GM12801 (cell line): Measurements from ENCODE around the gene SDF4.

Experiments used
- TF ChIP-seq, protein P1 (sequence below): IDR thresholded peaks from one replicate; pipeline ENCODE4 v1.5.1; 2011; ENCODE audit warnings: control low read depth; ENCODE audit not compliant: insufficient read length; ENCODE audit errors: extremely low read depth

SDF4 gene

DNA sequence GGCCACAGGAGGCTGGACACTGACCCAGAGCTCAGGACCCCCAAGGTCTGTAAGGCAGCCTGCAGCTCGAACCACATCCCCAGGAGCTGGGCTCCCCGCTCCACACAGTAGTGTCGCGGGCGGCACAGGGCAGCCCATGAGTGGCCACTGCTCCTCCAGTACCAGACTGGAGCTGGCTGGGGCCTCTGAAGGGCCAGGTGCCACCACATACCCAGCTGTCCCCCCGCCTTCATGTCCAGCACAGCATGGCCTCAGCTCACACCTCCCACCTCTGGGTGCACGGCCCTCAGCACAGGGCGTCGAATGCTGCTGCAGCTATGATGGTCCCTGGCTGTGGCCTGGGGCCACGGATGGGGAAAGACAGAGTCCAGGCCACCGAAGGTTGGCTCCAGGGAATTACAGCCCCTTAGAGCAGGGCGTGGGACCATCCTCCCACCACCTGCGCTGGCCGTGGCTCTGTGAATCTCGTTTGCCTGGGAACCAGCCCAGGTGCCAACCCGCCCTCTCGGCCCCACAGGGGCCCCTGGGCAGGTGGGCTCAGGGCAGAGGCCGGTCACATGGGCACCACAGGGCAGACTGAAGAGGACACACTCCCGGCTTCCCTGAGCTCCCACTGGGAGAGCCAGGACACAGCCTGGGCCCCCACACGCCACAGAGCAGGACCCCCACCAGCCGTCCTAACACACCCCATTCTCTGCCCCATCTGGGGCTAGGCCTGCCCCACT is 15.8 kb downstream of the SDF4 start:
- TF ChIP-seq, protein P1, sequence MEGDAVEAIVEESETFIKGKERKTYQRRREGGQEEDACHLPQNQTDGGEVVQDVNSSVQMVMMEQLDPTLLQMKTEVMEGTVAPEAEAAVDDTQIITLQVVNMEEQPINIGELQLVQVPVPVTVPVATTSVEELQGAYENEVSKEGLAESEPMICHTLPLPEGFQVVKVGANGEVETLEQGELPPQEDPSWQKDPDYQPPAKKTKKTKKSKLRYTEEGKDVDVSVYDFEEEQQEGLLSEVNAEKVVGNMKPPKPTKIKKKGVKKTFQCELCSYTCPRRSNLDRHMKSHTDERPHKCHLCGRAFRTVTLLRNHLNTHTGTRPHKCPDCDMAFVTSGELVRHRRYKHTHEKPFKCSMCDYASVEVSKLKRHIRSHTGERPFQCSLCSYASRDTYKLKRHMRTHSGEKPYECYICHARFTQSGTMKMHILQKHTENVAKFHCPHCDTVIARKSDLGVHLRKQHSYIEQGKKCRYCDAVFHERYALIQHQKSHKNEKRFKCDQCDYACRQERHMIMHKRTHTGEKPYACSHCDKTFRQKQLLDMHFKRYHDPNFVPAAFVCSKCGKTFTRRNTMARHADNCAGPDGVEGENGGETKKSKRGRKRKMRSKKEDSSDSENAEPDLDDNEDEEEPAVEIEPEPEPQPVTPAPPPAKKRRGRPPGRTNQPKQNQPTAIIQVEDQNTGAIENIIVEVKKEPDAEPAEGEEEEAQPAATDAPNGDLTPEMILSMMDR, result no peak

DNA sequence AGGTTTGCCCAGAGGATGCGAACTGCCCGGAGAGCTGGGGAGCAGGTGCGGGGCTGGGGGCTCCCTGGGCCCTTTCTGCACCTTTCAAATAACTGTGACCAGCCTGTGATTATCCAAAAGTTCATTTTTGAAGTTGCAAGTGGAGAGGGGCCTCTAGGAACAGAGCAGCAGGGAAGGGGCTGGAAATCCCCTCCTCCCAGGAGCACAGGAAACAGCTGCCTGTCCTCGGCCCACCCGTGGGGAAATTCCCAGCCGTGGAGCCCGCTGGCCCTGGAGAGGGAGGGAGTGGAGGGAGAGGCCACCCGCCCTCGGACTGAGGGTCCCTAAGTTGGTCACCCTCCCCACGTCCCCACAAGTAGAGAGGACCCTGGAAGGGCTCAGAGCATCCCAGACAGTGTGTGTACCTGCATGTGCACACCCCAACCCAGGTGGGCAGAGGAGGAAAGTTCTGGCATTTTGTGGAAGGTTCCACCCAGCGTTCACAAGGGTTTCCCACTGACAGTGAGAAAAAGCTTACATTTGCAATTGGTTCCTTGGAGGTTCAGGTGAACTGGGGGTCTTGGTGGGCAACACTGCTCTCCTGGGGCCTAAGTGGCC is 16.6 kb downstream of the SDF4 start:
- TF ChIP-seq, protein P1, result no peak

DNA sequence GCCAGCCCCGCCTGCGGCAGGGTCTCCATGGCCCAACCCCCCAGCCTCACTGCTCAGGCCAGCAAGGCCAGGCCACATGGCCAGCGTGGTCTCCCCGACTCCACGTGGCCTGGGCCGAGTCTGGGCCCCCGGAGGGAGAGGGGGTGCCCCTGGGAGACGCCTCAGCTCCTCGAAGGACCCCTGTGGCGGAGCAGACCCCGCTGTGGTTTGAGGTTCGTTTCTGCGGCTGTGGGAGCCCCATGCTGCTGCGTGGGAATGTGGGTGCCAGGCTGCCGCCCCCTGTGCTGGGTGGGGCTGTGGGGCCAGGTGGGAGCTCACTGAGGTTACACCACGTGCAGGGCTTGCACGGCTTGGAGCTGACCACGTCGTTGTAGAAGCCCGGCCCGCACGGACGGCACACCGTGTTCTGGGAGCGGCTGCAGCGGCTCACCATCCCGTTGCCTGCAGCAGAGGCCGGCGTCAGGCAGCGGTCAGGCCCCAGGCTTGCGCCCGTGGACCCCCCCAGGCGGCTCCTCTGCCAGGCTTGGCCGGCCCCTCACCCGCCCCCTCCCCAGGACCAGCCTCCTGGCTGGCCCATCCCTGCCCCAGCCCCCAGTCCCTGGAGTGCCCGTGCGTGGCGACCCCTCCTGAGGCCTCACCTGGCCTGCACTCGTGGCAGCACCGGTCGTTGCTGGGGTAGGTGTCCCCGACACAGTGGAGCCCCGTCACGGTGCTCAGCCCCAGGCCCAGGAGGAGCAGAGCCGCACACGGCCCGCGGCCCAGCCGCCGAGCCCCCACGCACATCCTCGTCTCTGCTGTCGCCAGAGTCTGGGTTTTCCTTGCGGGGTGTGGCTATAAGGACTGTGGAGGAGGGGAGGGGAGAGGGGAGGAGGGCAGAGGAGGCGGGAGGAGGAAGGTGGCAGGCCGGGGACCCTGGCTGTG is 18.2 kb downstream of the SDF4 start, which contains the start of gene TNFRSF4:
Gene TNFRSF4, minus strand, starts transcription at position 809 of the 921 bp plus-strand sequence. Its CDS starts 26 bp downstream, at position 783.
- TF ChIP-seq, protein P1, result no peak

DNA sequence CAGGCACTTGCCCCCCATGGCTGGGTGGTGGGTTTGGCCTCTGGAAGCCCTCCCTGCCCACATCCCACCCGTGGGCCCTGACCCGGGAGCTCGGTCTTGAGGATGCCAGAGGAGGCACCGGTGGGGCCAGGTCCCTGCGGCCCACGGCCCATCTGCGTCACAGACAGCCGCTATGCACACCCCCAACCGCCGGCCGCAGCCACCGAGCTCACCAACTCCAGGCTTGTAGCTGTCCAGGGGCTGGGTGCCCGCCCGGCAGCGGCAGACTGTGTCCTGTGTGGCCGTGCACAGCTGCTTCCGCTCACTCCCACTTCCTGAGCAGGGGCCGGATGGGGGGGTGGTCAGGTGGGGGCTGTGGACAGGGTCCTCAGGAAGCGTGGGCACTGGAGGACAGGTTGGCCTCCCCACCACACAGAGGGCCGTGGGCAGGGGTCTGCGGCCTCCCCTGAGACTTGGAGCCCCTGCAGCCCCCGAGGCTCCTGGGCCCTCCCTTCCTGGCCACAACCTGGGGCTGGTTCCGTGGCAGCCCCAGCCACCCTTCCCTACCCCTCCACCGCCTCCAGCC is 18.9 kb downstream of the SDF4 start:
- TF ChIP-seq, protein P1, result no peak

DNA sequence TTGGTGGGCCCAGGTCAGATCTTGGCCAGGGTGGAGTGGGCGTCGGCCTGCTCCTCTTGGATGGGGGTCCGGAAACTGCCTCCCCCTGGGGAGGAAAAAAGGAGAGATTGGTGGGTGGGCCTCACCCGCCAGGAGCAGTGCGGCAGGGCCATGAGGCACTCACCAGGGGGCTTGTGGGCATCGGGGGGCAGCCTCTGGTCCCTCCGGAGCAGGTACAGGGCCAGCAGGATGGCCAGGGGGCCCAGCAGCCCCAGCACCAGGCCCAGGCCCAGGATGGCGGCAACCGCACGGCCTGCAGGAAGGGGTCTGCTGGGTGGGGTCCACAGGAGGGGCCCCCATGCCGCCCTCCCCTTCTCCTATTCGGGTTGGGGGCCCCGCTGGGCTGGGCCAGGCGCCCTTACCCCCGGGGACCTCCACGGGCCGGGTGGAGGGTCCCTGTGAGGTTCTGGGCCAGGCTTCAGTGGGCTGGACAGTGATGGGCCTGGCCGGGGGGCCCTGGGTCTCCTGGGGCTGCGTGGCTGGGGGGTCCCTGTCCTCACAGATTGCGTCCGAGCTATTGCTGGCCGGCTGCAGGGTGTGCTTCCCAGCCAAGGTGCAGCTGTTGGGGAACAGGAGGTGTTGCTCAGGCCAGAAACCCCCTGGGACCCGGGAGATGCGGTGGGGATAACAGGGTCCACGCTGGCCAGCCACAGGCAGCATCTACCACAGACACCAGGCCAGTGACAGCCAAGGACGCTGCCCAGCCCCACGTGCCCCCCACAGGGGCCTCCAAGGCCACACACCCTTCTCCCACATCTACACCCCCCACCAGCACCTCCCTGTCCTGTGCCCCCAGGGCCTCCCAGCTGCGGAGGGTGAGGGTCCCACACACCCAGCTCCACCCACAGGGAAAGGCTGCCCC is 20.0 kb downstream of the SDF4 start:
- TF ChIP-seq, protein P1, result no peak

DNA sequence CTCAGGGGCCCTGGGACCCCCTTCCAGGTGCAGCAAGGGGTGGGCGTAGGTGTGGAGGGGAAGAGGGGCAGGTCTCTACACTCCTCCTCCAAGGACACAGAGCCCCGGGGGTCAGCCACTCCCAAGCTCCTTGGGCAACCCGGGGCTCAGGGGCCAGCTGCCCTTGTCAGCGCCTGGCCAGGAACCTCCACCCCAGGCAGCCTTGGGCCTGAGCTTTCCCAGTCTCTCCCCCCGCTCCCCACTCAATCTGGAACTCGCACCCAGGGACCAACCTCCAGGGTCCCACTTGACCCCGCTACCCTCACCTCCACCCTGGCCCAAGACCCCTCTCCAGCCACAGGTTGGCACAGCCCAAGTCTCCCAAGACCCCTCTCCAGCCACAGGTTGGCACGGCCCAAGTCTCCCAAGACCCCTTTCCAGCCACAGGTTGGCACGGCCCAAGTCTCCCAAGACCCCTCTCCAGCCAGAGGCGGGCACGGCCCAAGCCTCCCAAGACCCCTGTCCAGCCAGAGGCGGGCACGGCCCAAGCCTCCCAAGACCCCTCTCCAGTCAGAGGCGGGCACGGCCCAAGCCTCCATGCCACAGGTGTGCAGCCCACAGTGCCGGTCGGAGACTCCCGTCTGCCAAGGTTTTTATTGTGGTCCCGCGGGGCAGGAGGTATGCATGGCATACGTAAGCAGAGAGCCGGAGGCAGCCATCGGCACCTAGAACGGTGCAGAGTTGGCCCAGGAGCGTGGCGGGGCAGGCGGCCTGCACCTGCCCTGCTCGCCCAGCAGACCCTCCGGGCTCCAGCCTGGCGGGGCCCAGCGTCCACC is 20.9 kb downstream of the SDF4 start:
- TF ChIP-seq, protein P1, result no peak
